G401.6 (cell line): ENCODE measurements around the gene IL36RN.

Experiments used
- FAIRE-seq: peaks from 2 replicates; lab custom pipeline; 2012; peaks lifted over from hg19 to GRCh38; lab: Jason Lieb, UNC

Gene IL36RN

DNA sequence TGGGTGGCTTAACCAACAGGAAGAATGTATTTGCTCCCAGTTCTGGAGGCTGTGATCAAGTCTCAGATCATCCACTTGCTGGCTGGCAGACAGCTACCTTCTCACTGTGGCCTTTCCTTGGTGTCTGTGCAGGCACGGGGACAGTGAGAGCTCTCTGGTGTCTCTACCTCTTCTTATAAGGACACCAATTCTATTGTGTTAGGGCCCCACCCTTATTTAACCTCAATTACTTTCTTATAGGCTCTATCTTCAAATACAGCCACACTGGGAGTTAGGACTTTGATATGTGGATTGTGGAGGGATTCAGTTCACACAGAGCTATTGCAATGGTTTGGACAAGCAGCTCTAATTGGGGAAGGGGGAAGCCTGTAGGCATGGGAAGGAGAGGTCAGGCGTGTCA is 43.1 kb downstream of the IL36RN start:
- no peak for FAIRE-seq

DNA sequence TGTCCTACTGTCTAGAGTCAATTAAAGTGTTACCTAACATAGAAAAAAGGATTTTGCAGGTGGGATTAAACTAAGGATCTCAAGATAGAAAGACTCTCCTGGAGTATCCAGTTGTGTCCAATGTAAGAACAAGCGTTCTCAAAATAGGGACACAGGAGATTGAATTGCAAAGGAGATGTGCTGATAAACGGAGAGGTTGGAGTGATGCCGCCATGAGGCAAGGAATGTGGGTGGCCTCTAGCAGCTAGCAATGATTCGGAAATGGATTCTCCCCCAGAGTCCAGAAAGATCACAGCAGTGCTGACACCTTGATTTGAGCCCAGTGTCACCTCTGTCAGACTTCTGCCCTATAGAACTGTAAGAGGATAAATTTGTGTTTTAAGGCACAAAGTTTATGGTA is 44.3 kb downstream of the IL36RN start:
- no peak for FAIRE-seq

DNA sequence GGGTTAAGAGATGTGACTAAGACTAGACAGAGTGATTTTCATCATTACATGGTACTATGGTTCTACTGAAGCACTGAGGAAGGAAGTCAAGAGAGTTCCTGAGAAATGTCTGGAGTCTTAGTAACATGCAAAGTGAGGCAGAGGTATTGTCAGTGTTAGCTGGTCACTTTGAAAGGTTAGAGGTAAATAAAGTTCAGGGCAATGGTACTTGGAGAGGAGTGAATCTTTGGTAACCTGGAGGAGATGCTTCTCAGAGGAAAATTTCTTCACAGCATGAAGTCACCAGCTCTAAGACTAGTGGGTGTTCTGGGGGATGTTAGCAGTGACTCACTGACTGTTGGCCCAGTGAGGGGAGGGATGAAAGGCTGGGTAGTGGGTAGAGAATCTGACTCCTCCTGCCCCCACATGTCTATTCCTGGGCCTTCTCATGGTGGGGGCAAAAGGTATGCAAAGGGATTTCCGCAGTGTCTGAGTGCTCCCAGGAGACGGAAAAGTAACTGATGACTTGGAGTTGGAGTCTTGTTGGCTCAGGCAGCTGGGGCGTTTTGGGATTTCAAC is 45.1 kb downstream of the IL36RN start:
- no peak for FAIRE-seq

DNA sequence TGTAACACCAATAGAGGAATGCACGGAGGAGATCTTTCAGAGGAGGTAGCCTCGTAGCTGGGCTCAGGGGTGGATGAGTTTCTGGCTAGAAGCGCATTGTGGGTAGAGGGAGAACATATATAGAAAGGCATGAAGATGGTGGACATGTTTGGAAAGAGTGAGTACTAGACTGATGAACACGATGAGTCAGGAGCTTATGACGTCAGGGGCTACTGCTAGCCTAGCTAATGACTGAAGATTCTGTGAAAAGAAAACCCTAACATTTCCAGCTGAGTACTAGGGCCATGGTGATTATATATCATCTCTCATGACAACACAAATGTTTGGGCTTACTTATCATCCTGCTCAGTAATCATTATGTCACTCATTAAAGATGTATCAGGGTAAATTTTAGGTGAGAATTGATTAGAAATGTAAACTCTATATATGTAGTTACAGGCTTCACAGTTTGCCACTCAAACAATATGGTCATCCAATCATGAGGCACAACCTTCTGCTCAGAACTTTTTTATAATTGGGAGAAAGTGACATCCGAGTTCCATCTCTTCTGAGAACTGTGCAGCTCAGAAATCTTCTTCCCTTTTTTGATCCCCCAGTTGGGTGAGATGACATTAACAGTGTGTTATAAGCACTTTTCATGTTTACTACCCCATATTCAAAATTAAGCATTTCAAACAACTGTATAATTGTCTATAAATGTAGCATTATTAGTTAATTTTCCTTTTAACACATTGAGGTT is 46.2 kb downstream of the IL36RN start:
- FAIRE-seq: no peak

DNA sequence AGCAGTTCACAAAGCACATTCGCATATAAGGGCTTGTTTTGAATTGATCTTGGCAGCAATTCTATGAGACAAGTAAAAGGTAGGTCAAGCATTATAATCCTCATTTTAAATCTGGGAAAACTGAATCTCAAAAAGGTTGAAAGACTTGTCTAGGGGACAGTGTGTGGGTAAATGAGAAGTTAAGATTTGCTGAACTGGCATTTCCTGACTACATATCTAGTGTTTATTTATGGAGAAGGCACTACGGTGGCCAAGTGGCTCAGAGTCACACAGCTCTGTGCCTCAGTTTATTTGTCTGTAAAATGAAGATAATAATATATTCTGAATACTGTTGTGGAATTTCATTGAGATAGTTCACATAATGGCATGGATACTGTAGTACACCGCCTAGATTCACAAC is 52.1 kb downstream of the IL36RN start:
- no peak for FAIRE-seq

DNA sequence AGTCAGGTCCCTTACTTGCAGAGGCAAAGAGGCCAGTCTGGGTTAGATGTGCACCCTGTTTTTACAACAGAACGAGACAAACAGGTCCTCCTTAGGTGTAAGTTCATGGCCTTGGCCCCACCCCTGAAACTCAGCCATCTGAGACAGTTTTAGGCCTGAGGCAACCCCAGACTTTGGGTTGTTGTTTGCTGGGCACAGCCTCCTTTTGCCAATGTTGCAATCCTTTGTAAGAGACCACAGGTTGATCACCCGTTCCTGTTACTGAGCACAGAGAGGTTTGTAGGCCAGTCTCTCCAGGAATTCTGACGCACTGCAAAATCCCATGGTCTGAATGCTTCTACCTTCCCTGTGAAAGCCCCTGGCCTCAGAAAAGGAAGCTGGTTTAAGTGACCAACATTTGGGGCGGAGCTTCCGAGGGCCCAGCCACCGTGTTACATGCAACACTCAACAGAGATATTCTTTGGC is 52.9 kb downstream of the IL36RN start:
- FAIRE-seq: no peak

DNA sequence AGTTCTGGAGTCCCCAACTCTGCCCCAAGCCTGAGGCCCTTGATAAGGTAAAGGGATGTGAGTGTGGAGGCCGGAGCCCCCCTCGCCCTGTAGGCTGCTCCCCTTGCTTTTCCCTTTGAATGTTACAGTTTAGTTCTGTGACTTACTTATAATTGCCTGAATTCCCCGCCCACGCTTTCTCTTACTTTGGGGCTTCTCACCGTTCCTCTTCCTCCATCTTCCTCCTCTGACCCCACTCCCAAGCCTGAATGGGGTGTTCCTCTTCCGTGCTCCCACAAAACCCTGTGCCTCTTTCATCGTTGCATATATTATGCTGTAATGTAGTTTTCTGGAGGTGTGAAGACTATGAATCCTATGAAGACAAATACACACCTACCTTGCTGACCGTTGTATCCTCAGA is 53.4 kb downstream of the IL36RN start:
- no peak for FAIRE-seq

DNA sequence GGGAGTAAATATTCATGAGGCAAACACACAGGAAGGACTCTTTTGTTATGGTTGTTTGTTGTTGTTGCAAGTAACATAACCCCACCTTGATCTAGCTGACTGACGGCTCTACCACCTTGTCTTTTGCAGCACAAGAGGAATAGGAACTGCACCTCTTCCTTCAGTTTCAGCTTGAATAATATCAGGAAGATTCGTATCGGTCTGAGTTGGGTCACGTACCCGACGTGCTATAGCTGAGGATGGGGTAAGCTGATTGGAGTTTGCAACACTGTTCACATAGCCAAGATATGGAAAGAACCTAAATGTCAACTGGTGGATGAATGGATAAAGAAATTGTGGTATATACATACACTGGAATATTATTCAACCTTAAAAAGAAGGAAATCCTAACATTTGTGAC is 53.9 kb downstream of the IL36RN start:
- no peak for FAIRE-seq

DNA sequence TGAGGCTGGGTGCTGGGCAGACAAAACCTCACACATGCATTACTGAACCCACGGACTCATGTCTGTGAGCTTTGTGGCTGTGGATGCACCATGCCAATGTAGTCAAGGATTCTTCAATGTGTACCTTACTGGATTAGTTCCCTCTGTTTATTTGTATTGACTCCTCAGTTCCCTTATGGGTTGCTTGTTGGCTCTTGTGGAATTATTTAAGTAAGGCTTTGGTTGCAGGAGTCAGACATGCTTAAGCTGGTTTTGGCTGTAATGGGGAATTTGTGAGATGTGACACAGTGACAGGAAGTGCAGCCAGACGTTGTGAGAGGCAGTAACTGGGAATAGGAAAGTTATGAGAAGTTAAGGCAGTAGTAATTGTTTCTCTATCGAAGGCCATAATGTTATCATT is 54.8 kb downstream of the IL36RN start:
- no peak for FAIRE-seq
